ENCODE data around the gene ENAH. TPM values are rescaled to one million over a fixed set of nuclear protein-coding genes. Genes with fewer than 3 reads are reported as not detected.

The ENAH gene
- total RNA-seq, 1 experiment from 2014 or later: 100 TPM

- TF ChIP-seq EZH2phosphoT487 (IDR thresholded peaks at IDR 0.05; ENCODE audit: borderline replicate concordance) (no peak), EGR1 (IDR thresholded peaks at IDR 0.05; ENCODE audit: low read depth) (peak; percentile 89)
These were observed 198.2 kb downstream of the ENAH start (continued) for GRCh38 chr1:225454733-225455132.

DNA sequence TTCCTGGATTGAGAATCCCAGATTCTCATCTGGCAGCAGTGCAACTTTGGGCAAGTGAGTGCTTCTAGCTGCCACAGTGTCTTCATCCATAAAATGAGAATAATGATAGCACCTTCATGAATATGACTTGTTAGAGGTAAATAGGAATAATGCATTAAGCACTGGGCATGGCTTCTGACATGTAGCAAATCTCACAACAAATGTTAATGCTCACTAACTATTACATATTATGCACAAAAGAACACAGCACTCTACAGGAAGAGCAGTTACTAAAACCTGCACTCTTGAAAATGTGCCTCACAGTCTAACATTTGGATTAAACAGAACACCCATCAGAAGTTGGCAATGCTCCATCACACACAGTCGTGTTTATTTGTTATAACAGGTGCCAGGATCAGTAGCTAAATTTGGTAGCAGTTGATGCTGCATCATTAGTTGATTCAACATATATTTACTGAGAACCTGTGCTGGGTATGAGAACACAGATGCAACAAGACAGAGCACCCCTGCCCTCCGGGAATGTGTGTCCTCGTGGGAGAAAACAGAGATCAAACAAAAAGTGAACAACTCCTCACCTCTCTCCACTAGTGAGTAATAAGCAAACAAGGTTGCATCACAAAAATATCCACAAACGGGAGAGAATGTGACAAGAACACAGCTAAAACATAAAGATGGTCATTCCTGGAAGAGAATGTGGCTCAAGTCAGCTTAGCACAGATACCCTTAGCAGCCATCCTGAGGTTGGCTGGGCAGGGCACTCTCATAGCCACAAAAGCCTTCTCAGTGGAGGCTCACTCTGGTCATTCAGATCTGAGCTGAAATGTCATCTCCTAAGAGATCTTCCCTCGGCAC, 198.9 kb downstream of the ENAH start:
- no peaks in the 10 kb centered on the region for H3K27me3 ChIP-seq (ENCODE audit: insufficient read depth, low read length)
- peak overlapping the region in 1 of 2 experiments; percentile 41; a peak in 2 of 4 replicates for H3K4me3 ChIP-seq (replicated peaks in 1 of 2; ENCODE audit: low read depth in 1 of 2, low read length in 2 of 2)
- H3K79me2 ChIP-seq (ENCODE audit: insufficient read depth, low read length): no peaks in the 10 kb centered on the region
- H4K20me1 ChIP-seq (ENCODE audit: insufficient read depth): no peaks in the 10 kb centered on the region
- H3K9me3 ChIP-seq (ENCODE audit: control insufficient read depth in 1 of 2, insufficient read depth in 1 of 2, low read depth in 1 of 2, low read length in 2 of 2): no peaks in the 10 kb centered on the region
- peaks cover 25 to 55% of the 10 kb centered on the region in 2 experiments for H3K4me1 ChIP-seq (ENCODE audit: control insufficient read depth in 1 of 2, insufficient read depth in 2 of 2, low read length in 2 of 2)
- DNase-seq (ENCODE audit: low read depth, low spot score) (no peak), ATAC-seq (peak; percentile 32)
- H3K9ac ChIP-seq (ENCODE audit: low read length): peak overlapping the region; percentile 30; the same call in 1 of the 2 replicates
- peak overlapping the region; percentile 9; the same call in 1 of the 2 replicates for H3K27ac ChIP-seq (ENCODE audit: low read depth, low read length)
- intact Hi-C loops (cut with micrococcal nuclease): no loop called here
- no peak for TF ChIP-seq FOSL1 (IDR thresholded peaks at IDR 0.05; ENCODE audit: low read depth)
- peak; percentile 43 for TF ChIP-seq CEBPB (IDR thresholded peaks at IDR 0.05; ENCODE audit: low read depth)
- no peak for TF ChIP-seq EZH2 (IDR thresholded peaks at IDR 0.05)
- no peak for TF ChIP-seq ZFX (IDR thresholded peaks at IDR 0.05)
- TF ChIP-seq EGR1 (IDR thresholded peaks at IDR 0.05; ENCODE audit: low read depth): no peak
- peak; percentile 0; the same call in 1 of the 2 replicates for TF ChIP-seq MAX (IDR thresholded peaks at IDR 0.05)
- no peak for TF ChIP-seq RAD21 (IDR thresholded peaks at IDR 0.05; ENCODE audit: low read depth)
- TF ChIP-seq SIN3A (IDR thresholded peaks at IDR 0.05; ENCODE audit: low read depth): no peak
- TF ChIP-seq YY1 (IDR thresholded peaks at IDR 0.05; ENCODE audit: extremely low read depth, insufficient replicate concordance, low read depth, low read length): no peak
- peak overlapping the region; percentile 74 for H3K4me2 ChIP-seq (ENCODE audit: low read length)
- ChIA-PET CTCF (interaction anchor here (1.1 kb wide), 1 partner anchor 12 kb away, joined by 4 read pairs; no protein-coding TSS in a partner anchor), POLR2A (interaction anchor here (1.1 to 1.4 kb wide), 2 partner anchors 8 to 9 kb away, joined by 3 to 8 read pairs; no protein-coding TSS in a partner anchor), RAD21 (ENCODE audit: low non-redundant PET in 1 of 2, low total read pairs in 2 of 2, uncharacterized antibody in 2 of 2, unreplicated experiment in 2 of 2) (interaction anchor here in 1 of 2 experiments (1.4 kb wide), 1 partner anchor 10 kb away, joined by 3 read pairs; no protein-coding TSS in a partner anchor)
- no peaks in the 10 kb centered on the region for H3K9me2 ChIP-seq (ENCODE audit: insufficient read depth)
- H3K36me3 ChIP-seq (ENCODE audit: control insufficient read depth in 1 of 2, insufficient read depth in 2 of 2, low read length in 2 of 2): no peaks in the 10 kb centered on the region
- no TSS peak for BruUV-seq (replicated peaks)
- H2AFZ ChIP-seq (ENCODE audit: low read depth, low read length, poor library complexity, severe bottlenecking): peak overlapping the region; percentile 85
